ENCODE data around the gene NSL1. TPM values are rescaled to one million over a fixed set of nuclear protein-coding genes. Genes with fewer than 3 reads are reported as not detected.
"Not testable (repeated sequence)": the region's sequence is repeated elsewhere in the genome, so short reads cannot be mapped to it uniquely, and the experiment has no call there.

The NSL1 gene
- total RNA-seq, 1 experiment from 2014 or later, result 36.4 TPM

DNA sequence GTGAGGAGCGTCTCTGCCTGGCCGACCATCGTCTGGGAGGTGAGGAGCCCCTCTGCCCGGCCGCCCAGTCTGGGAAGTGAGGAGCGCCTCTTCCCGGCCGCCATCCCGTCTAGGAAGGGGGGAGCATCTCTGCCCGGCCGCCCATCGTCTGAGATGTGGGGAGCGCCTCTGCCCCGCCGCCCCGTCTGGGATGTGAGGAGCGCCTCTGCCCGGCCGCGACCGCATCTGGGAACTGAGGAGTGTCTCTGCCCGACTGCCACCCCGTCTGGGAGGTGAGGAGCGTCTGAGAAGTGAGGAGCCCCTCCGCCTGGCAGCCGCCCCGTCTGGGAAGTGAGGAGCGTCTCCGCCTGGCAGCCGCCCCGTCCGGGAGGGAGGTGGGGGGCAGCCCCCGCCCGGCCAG, 66.9 kb downstream of the NSL1 start:
- CTCF ChIA-PET, result not testable (repeated sequence)

DNA sequence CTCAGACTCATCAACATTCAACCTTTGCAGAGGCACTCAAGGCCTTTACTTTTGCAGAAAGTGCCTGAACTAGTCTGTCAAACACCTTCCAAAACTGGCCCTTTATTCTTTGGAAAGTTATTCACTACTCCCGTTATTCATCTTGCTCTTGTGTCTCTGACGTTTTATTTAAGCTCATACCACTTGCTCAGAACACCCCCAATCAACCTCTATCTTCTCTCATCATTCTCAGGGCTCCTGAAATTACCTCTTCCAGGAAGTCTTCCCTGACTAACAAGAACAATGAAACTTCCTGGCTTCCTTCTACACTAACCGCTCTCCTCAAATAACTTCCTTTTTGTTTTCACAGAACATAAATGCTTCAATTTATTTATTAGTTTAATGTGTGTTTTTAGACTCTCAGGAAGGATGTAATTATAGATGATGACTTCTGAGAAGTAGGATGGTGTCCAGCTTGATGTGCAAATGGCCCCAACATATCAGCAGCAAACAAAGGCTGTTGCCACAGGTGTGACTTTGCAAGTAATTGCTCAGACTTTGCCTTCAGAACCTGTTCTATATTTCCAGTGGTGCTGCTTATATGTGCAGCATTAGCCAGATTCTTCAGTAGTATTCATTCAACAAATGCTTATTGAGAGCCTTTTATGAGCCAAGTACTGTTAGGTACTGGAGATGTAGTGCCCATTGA, 69.2 kb downstream of the NSL1 start:
- H3K9ac ChIP-seq (ENCODE audit: low read length), result no peak overlapping the region
- POLR2A ChIA-PET, result no interaction called here

More for the DNA sequence above, 66.9 kb downstream of the NSL1 start:
- BruUV-seq (replicated peaks); H3K9me2 ChIP-seq (ENCODE audit: insufficient read depth); H3K79me2 ChIP-seq (ENCODE audit: insufficient read depth, low read length); intact Hi-C loops (cut with micrococcal nuclease); H4K20me1 ChIP-seq (ENCODE audit: insufficient read depth); H3K36me3 ChIP-seq (ENCODE audit: control insufficient read depth in 1 of 2, insufficient read depth in 2 of 2, low read length in 2 of 2); H3K27ac ChIP-seq (ENCODE audit: low read depth, low read length); DNase-seq (ENCODE audit: low read depth, low spot score); POLR2A ChIA-PET; H3K9me3 ChIP-seq (ENCODE audit: control insufficient read depth in 1 of 2, insufficient read depth in 1 of 2, low read depth in 1 of 2, low read length in 2 of 2); ATAC-seq; H3K27me3 ChIP-seq (ENCODE audit: insufficient read depth, low read length); H3K4me2 ChIP-seq (ENCODE audit: low read length); RAD21 ChIA-PET (ENCODE audit: low non-redundant PET in 1 of 2, low total read pairs in 2 of 2, uncharacterized antibody in 2 of 2, unreplicated experiment in 2 of 2); H3K9ac ChIP-seq (ENCODE audit: low read length); H2AFZ ChIP-seq (ENCODE audit: low read depth, low read length, poor library complexity, severe bottlenecking); H3K4me3 ChIP-seq (replicated peaks in 1 of 2; ENCODE audit: low read depth in 1 of 2, low read length in 2 of 2): not testable (repeated sequence)
- peaks cover 4 to 11% of the 10 kb centered on the region in 2 experiments for H3K4me1 ChIP-seq (ENCODE audit: control insufficient read depth in 1 of 2, insufficient read depth in 2 of 2, low read length in 2 of 2)

More for the DNA sequence above, 69.2 kb downstream of the NSL1 start:
- Histone ChIP-seq H3K4me2 (ENCODE audit: low read length) (no peak overlapping the region), H3K79me2 (ENCODE audit: insufficient read depth, low read length) (no peaks in the 10 kb centered on the region), H3K36me3 (ENCODE audit: control insufficient read depth in 1 of 2, insufficient read depth in 2 of 2, low read length in 2 of 2) (no peaks in the 10 kb centered on the region), H3K27me3 (ENCODE audit: insufficient read depth, low read length) (no peaks in the 10 kb centered on the region), H3K4me1 (ENCODE audit: control insufficient read depth in 1 of 2, insufficient read depth in 2 of 2, low read length in 2 of 2) (peaks cover 4 to 11% of the 10 kb centered on the region in 2 experiments), H2AFZ (ENCODE audit: low read depth, low read length, poor library complexity, severe bottlenecking) (no peak overlapping the region), H3K9me2 (ENCODE audit: insufficient read depth) (no peaks in the 10 kb centered on the region), H3K27ac (ENCODE audit: low read depth, low read length) (no peak overlapping the region), H3K4me3 (replicated peaks in 1 of 2; ENCODE audit: low read depth in 1 of 2, low read length in 2 of 2) (no peak overlapping the region), H4K20me1 (ENCODE audit: insufficient read depth) (no peaks in the 10 kb centered on the region), H3K9me3 (ENCODE audit: control insufficient read depth in 1 of 2, insufficient read depth in 1 of 2, low read depth in 1 of 2, low read length in 2 of 2) (no peaks in the 10 kb centered on the region)
- RAD21 ChIA-PET (ENCODE audit: low non-redundant PET in 1 of 2, low total read pairs in 2 of 2, uncharacterized antibody in 2 of 2, unreplicated experiment in 2 of 2), result no interaction called here
- intact Hi-C loops (cut with micrococcal nuclease), result no loop called here
- no peak for ATAC-seq
- TF ChIP-seq ZFX (IDR thresholded peaks at IDR 0.05) (no peak), EZH2 (IDR thresholded peaks at IDR 0.05) (no peak), FOSL1 (IDR thresholded peaks at IDR 0.05; ENCODE audit: low read depth) (no peak), CBX3 (IDR thresholded peaks at IDR 0.05; ENCODE audit: low read depth) (no peak), POLR2AphosphoS5 (IDR thresholded peaks at IDR 0.05; ENCODE audit: low read depth, low read length) (no peak), RAD21 (IDR thresholded peaks at IDR 0.05; ENCODE audit: low read depth) (no peak), ELF1 (IDR thresholded peaks at IDR 0.05; ENCODE audit: borderline replicate concordance, low read depth) (no peak), SP1 (IDR thresholded peaks at IDR 0.05; ENCODE audit: low read depth) (no peak), SIN3A (IDR thresholded peaks at IDR 0.05; ENCODE audit: low read depth) (no peak), ZNF274 (IDR thresholded peaks at IDR 0.05; ENCODE audit: low read depth, low read length) (no peak), YY1 (IDR thresholded peaks at IDR 0.05; ENCODE audit: extremely low read depth, insufficient replicate concordance, low read depth, low read length) (no peak)
- TF ChIP-seq, protein P1, sequence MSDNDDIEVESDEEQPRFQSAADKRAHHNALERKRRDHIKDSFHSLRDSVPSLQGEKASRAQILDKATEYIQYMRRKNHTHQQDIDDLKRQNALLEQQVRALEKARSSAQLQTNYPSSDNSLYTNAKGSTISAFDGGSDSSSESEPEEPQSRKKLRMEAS (IDR thresholded peaks at IDR 0.05), result no peak
- TF ChIP-seq, protein P2, sequence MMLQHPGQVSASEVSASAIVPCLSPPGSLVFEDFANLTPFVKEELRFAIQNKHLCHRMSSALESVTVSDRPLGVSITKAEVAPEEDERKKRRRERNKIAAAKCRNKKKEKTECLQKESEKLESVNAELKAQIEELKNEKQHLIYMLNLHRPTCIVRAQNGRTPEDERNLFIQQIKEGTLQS (IDR thresholded peaks at IDR 0.05), result no peak
- TF ChIP-seq, protein P3, sequence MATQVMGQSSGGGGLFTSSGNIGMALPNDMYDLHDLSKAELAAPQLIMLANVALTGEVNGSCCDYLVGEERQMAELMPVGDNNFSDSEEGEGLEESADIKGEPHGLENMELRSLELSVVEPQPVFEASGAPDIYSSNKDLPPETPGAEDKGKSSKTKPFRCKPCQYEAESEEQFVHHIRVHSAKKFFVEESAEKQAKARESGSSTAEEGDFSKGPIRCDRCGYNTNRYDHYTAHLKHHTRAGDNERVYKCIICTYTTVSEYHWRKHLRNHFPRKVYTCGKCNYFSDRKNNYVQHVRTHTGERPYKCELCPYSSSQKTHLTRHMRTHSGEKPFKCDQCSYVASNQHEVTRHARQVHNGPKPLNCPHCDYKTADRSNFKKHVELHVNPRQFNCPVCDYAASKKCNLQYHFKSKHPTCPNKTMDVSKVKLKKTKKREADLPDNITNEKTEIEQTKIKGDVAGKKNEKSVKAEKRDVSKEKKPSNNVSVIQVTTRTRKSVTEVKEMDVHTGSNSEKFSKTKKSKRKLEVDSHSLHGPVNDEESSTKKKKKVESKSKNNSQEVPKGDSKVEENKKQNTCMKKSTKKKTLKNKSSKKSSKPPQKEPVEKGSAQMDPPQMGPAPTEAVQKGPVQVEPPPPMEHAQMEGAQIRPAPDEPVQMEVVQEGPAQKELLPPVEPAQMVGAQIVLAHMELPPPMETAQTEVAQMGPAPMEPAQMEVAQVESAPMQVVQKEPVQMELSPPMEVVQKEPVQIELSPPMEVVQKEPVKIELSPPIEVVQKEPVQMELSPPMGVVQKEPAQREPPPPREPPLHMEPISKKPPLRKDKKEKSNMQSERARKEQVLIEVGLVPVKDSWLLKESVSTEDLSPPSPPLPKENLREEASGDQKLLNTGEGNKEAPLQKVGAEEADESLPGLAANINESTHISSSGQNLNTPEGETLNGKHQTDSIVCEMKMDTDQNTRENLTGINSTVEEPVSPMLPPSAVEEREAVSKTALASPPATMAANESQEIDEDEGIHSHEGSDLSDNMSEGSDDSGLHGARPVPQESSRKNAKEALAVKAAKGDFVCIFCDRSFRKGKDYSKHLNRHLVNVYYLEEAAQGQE (IDR thresholded peaks at IDR 0.05; ENCODE audit: low read depth), result no peak
- CTCF ChIA-PET, result interaction anchor here (1.0 to 1.2 kb wide), 2 partner anchors 27 to 267 kb away, joined by 4 to 5 read pairs; no protein-coding TSS in a partner anchor
- no TSS peak for BruUV-seq (replicated peaks)
- DNase-seq (ENCODE audit: low read depth, low spot score), result no peak
